ENCODE data around the gene CCDC171.

Gene CCDC171

GRCh38 chr9:16022228-16022627 is 469.4 kb downstream of the CCDC171 start:
- Mint-ChIP-seq H3K9me3 (peaks cover 7% of the 10 kb centered on the region), H3K27me3 (no peaks in the 10 kb centered on the region), H3K36me3 (ENCODE audit: low read depth) (no peaks in the 10 kb centered on the region), H3K27ac (no peak overlapping the region), H3K4me3 (no peak overlapping the region), H3K4me1 (no peaks in the 10 kb centered on the region)
- DNase-seq = no peak
- ATAC-seq = no peak

DNA sequence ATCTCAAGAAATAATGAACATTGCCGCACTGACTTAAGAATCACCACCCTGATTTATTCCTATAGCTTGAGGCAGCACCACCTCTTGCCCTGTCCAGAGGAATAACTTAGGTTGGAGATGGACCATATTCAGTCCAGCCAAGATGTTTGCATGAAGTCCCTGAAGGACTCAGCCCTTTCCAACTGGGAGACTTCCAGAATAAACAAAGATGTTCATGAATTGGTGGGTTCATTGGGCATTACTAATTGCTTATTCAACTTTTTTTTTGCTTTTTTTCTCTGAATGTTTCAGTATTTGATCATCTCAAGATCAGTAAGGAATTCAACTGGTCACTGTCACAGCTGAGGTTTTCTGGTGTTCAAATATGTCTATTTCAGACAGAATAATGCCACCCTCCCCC is 470.6 kb downstream of the CCDC171 start:
- H3K4me3 Mint-ChIP-seq = no peak overlapping the region
- H3K4me1 Mint-ChIP-seq = no peaks in the 10 kb centered on the region
- peaks cover 7% of the 10 kb centered on the region for H3K9me3 Mint-ChIP-seq
- no peaks in the 10 kb centered on the region for H3K36me3 Mint-ChIP-seq (ENCODE audit: low read depth)
- ATAC-seq (no peak), DNase-seq (no peak)
- H3K27me3 Mint-ChIP-seq = no peaks in the 10 kb centered on the region
- H3K27ac Mint-ChIP-seq = no peak overlapping the region

Measured in activated naive CD8-positive, alpha-beta T cell treated with anti-CD3 and anti-CD28 coated beads, Interleukin-2, amount 50 U/mL, for 24 hours (primary cell).